ENCODE results near the gene KNTC1. TPM values are rescaled to one million over a fixed set of nuclear protein-coding genes. Genes with fewer than 3 reads are reported as not detected.
"Not testable (repeated sequence)": the region's sequence is repeated elsewhere in the genome, so short reads cannot be mapped to it uniquely, and the experiment has no call there.

KNTC1 gene
- total and polyA plus RNA-seq, 11 donors = 2.1 to 10.4 (median 2.8) TPM

- Histone ChIP-seq H3K4me1 (no peaks in the 10 kb centered on the region), H3K4me3 (no peak overlapping the region), H3K36me3 (peaks cover 0 to 100% (median 99%) of the 10 kb centered on the region in 9 donors), H3K27me3 (no peaks in the 10 kb centered on the region), H3K27ac (no peak overlapping the region), H3K9me3 (no peaks in the 10 kb centered on the region)
- TF ChIP-seq CTCF (IDR thresholded peaks at IDR 0.05) = no peak
- TF ChIP-seq POLR2A (IDR thresholded peaks at IDR 0.05) = no peak
- DNase-seq = no peak
- intact Hi-C loops (cut with DNase I) = no loop called here
- 94 to 95% (median 95%) methylated on average over 7 of the region's 7 CpGs for WGBS, 4 donors
- no peak for ATAC-seq
Measured at GRCh38 chr12:122486805-122487426, 40.1 kb upstream of the KNTC1 start.

GRCh38 chr12:122487807-122488206 lies 39.2 kb upstream of the KNTC1 start:
- DNase-seq; intact Hi-C loops (cut with DNase I); H3K4me1 ChIP-seq; H3K27ac ChIP-seq; ATAC-seq; H3K27me3 ChIP-seq; H3K4me3 ChIP-seq; H3K9me3 ChIP-seq: not testable (repeated sequence)
- H3K36me3 ChIP-seq = peaks cover 0 to 100% (median 99%) of the 10 kb centered on the region in 9 donors
- 98 to 100% (median 98%) methylated on average over 3 of the region's 3 CpGs for WGBS, 4 donors

- no peak overlapping the region for H3K27ac ChIP-seq
- no peaks in the 10 kb centered on the region for H3K4me1 ChIP-seq
- H3K27me3 ChIP-seq = no peaks in the 10 kb centered on the region
- intact Hi-C loops (cut with DNase I) = no loop called here
- no peak overlapping the region for H3K4me3 ChIP-seq
- no peak for TF ChIP-seq POLR2A (IDR thresholded peaks at IDR 0.05)
- TF ChIP-seq CTCF (IDR thresholded peaks at IDR 0.05) = no peak
- DNase-seq (no peak), ATAC-seq (no peak)
- peaks cover 0 to 100% (median 97%) of the 10 kb centered on the region in 9 donors for H3K36me3 ChIP-seq
- 84 to 88% (median 86%) methylated on average over 2 of the region's 2 CpGs for WGBS, 4 donors
- no peaks in the 10 kb centered on the region for H3K9me3 ChIP-seq
Measured at GRCh38 chr12:122489038-122489437, 38.0 kb upstream of the KNTC1 start.

- ATAC-seq (no peak), DNase-seq (no peak)
- Histone ChIP-seq H3K36me3 (peaks cover 0 to 99% (median 91%) of the 10 kb centered on the region in 9 donors), H3K4me1 (peaks cover 0 to 10% (median 0%) of the 10 kb centered on the region in 12 donors), H3K4me3 (no peak overlapping the region), H3K27ac (no peak overlapping the region), H3K9me3 (no peaks in the 10 kb centered on the region), H3K27me3 (no peaks in the 10 kb centered on the region)
- no peak for TF ChIP-seq CTCF (IDR thresholded peaks at IDR 0.05)
- no peak for TF ChIP-seq POLR2A (IDR thresholded peaks at IDR 0.05)
- intact Hi-C loops (cut with DNase I) = no loop called here
- WGBS, 4 donors = 93 to 100% (median 95%) methylated on average over 2 of the region's 2 CpGs
Measured at GRCh38 chr12:122491991-122492390, 35.1 kb upstream of the KNTC1 start.

GRCh38 chr12:122493222-122493621 lies 33.8 kb upstream of the KNTC1 start:
- H3K9me3 ChIP-seq; DNase-seq; H3K27ac ChIP-seq; H3K4me3 ChIP-seq; H3K27me3 ChIP-seq; intact Hi-C loops (cut with DNase I); ATAC-seq: not testable (repeated sequence)
- WGBS, 4 donors = 78 to 96% (median 88%) methylated on average over 6 of the region's 6 CpGs
- H3K4me1 ChIP-seq = peaks cover 0 to 21% (median 7%) of the 10 kb centered on the region in 12 donors
- H3K36me3 ChIP-seq = peaks cover 0 to 99% (median 79%) of the 10 kb centered on the region in 9 donors

Measured in heart left ventricle (tissue), 16 donors.